GM12878 (cell line): ENCODE results near the gene NOL3. TPM values are rescaled to one million over a fixed set of nuclear protein-coding genes. Genes with fewer than 3 reads are reported as not detected.
A peak's percentile ranks its signal among the peaks of the same experiment; 100 is the strongest.

Experiments
- ATAC-seq: fragments of 200-7000 bp; cut with Tn5 transposase; 3 replicates; pipeline ENCODE4 v1.9.1; 2020; ENCODE audit warnings: mild to moderate bottlenecking, moderate library complexity
- BruUV-seq: library from RNA; stranded (reverse); fragments of 400-500 nt; replicated peaks from 2 replicates; lab custom pipeline; 2021; lab: Mats Ljungman, UMichigan
- CTCF ChIA-PET: fragments of 300-600 bp; sonication (Branson Sonifier 250); formaldehyde crosslinking; extraction: SDS; loops from one replicate; lab custom pipeline; 2021; ENCODE audit warnings: inconsistent platforms; lab: Yijun Ruan, JAX
- POLR2A ChIA-PET: fragments of 350-600 bp; formaldehyde crosslinking; extraction: SDS; loops from one replicate; lab custom pipeline; 2021; ENCODE audit warnings: inconsistent platforms; lab: Charles Lee
- RAD21 ChIA-PET: fragments of 300-600 bp; sonication (Branson Sonifier 250); formaldehyde crosslinking; loops from one replicate; lab custom pipeline; 2023; ENCODE audit warnings: antibody characterized with exemption; ENCODE audit not compliant: unreplicated experiment; lab: Charles Lee
- SMC1A ChIA-PET: fragments of 300-600 bp; sonication (Branson Sonifier 250); formaldehyde crosslinking; loops from one replicate; lab custom pipeline; 2023; ENCODE audit not compliant: unreplicated experiment, uncharacterized antibody; lab: Charles Lee
- DNase-seq: peaks from one replicate; pipeline ENCODE4 v3.0.0-alpha.2; 2011; ENCODE audit warnings: low read depth, low spot score
- FAIRE-seq: peaks from 3 replicates; lab custom pipeline; 2011; peaks lifted over from hg19 to GRCh38; lab: Jason Lieb, UNC
- H2AFZ ChIP-seq: 2 replicates; pipeline ENCODE4 v1.6.0; 2011; ENCODE audit warnings: low read depth, low read length, control low read depth; ENCODE audit not compliant: control insufficient read depth
- H3K27ac ChIP-seq: 2 replicates; pipeline ENCODE4 v1.5.1; 2011; ENCODE audit warnings: control low read depth; ENCODE audit not compliant: control insufficient read depth, insufficient read depth
- H3K27me3 ChIP-seq, 2 experiments: replicated peaks in 1 of 2; 2 replicates each; pipeline versions ENCODE4 v1.6.0 to v1.6.1; 2011; ENCODE audit warnings: low read length in 1 of 2; ENCODE audit not compliant: control insufficient read depth in 2 of 2, insufficient read depth in 2 of 2
- H3K36me3 ChIP-seq, 2 experiments: 2 replicates each; pipeline ENCODE4 v1.5.1; 2011; ENCODE audit warnings: low read length in 1 of 2; ENCODE audit not compliant: control insufficient read depth in 2 of 2, insufficient read depth in 2 of 2
- H3K4me1 ChIP-seq: 2 replicates; pipeline ENCODE4 v1.6.1; 2011; ENCODE audit warnings: mild to moderate bottlenecking, low read length, moderate library complexity, mixed read lengths; ENCODE audit not compliant: control insufficient read depth, insufficient read depth
- H3K4me2 ChIP-seq: 2 replicates; pipeline ENCODE4 v1.6.0; 2011; ENCODE audit warnings: control low read depth; ENCODE audit not compliant: control insufficient read depth, insufficient read depth
- H3K4me3 ChIP-seq: fragments of 200-600 bp; sonication (generic); 2 replicates; pipeline ENCODE4 v1.5.1; 2016
- H3K79me2 ChIP-seq: 2 replicates; pipeline ENCODE4 v1.6.0; 2011; ENCODE audit warnings: low read length; ENCODE audit not compliant: control insufficient read depth, insufficient read depth
- H3K9ac ChIP-seq: 2 replicates; pipeline ENCODE4 v1.8.0; 2011; ENCODE audit warnings: low read length, control low read depth, mixed read lengths; ENCODE audit not compliant: control insufficient read depth, insufficient read depth
- H3K9me3 ChIP-seq: replicated peaks from 3 replicates; pipeline ENCODE4 v1.5.1; 2011; ENCODE audit warnings: mild to moderate bottlenecking, low read length; ENCODE audit not compliant: control insufficient read depth, insufficient read depth
- H4K20me1 ChIP-seq: 2 replicates; pipeline ENCODE4 v1.6.0; 2011; ENCODE audit not compliant: control insufficient read depth, insufficient read depth
- ATF3 ChIP-seq: IDR thresholded peaks from 2 replicates; pipeline ENCODE4 v1.6.1; 2011; ENCODE audit warnings: low read depth, mild to moderate bottlenecking, low read length, moderate library complexity, borderline replicate concordance; ENCODE audit errors: extremely low read depth
- CHD2 ChIP-seq: IDR thresholded peaks from 2 replicates; pipeline ENCODE4 v1.6.1; 2011; ENCODE audit warnings: low read depth, low read length, improper control_type of control experiment, borderline replicate concordance
- E2F4 ChIP-seq: IDR thresholded peaks from 2 replicates; pipeline ENCODE4 v1.6.1; 2012; ENCODE audit warnings: low read depth, low read length, improper control_type of control experiment
- E4F1 ChIP-seq: fragments of 450-650 bp; IDR thresholded peaks from 2 replicates; pipeline ENCODE4 v1.6.1; 2018; ENCODE audit warnings: borderline replicate concordance, mild to moderate bottlenecking; ENCODE audit not compliant: partially characterized antibody
- EGR1 ChIP-seq, 2 experiments: IDR thresholded peaks; 1 replicate in 1 of 2; 2 replicates in 1 of 2; pipeline ENCODE4 v1.6.1; 2011 to 2012; ENCODE audit warnings: low read depth in 2 of 2, low read length in 2 of 2, borderline replicate concordance in 1 of 2, mild to moderate bottlenecking in 1 of 2, moderate library complexity in 1 of 2
- LARP7 ChIP-seq: fragments of 450-650 bp; IDR thresholded peaks from 2 replicates; pipeline ENCODE4 v1.6.1; 2017; ENCODE audit warnings: mild to moderate bottlenecking
- WRNIP1 ChIP-seq: IDR thresholded peaks from 2 replicates; pipeline ENCODE4 v1.6.1; 2011; ENCODE audit warnings: low read depth, low read length, improper control_type of control experiment, borderline replicate concordance
- WGBS: methylation state at CpG from one replicate; pipeline ENCODE4 v1.1.6; 2016; ENCODE audit warnings: low lambda C conversion rate; ENCODE audit not compliant: insufficient replicate concordance, insufficient coverage; ENCODE audit errors: missing lambda C conversion rate; 5-methylcytosine and 5-hydroxymethylcytosine counted together
- in situ Hi-C: fragments of 300-500 bp; cut with MboI; formaldehyde crosslinking; loops from 9 replicates; pipeline ENCODE4 v1.14.3; 2018; ENCODE audit warnings: mixed read lengths
- intact Hi-C: fragments of 100-400 bp; cut with micrococcal nuclease; formaldehyde crosslinking; loops from one replicate; pipeline ENCODE4 v1.14.2; 2022; ENCODE audit not compliant: unreplicated experiment
- polyA plus RNA-seq, 11 experiments: library from polyadenylated mRNA; depleted of rRNA in 4 of 11; unstranded in 6 of 11; stranded (reverse) in 5 of 11; fragments of >200 nt; fragmentation: Nextera tagmentation in 4 of 11; fragmentation: Illumina TruSeq in 1 of 11; extraction: Ambion mirVana in 4 of 11; extraction: Trizol in 1 of 11; gene quantifications; 1 replicate in 1 of 11; 2 replicates in 10 of 11; pipeline versions ENCODE4 v1.2.1 to v1.2.3, GENCODE V29; 2011 to 2016; ENCODE audit warnings: inconsistent platforms in 2 of 11, missing spikeins in 2 of 11, low read depth in 1 of 11
- total RNA-seq, 4 experiments: library from RNA; depleted of rRNA in 3 of 4; stranded (reverse); fragments of >200 nt in 3 of 4; fragmentation: Illumina TruSeq in 1 of 4; extraction: Trizol in 1 of 4; gene quantifications; 2 replicates each; pipeline versions ENCODE4 v1.2.1 to v1.2.3, GENCODE V29; 2013 to 2021

The NOL3 gene
- total and polyA plus RNA-seq, 10 of the 15 experiments (the other 5 are each of a cell fraction or from before 2014, with no cell fraction given): 0.31 to 18.4 (median 2.7) TPM

- TF ChIP-seq EGR1 (IDR thresholded peaks at IDR 0.05; ENCODE audit: borderline replicate concordance in 1 of 2, low read depth in 2 of 2, low read length in 2 of 2): no peak
- TF ChIP-seq E4F1: no peak
- TF ChIP-seq, all 136 proteins: peak for 0
Measured at GRCh38 chr16:67151431-67152097, 18.8 kb upstream of the NOL3 start (continued).

- TF ChIP-seq ATF3 (no peak), WRNIP1 (no peak), E2F4 (no peak), CHD2 (no peak), LARP7 (no peak)
- ATAC-seq (no peak), DNase-seq (no peak), FAIRE-seq (no peak)
- Histone ChIP-seq H3K27ac (no peak overlapping the region), H3K27me3 (no peaks in the 10 kb centered on the region), H3K36me3 (no peaks in the 10 kb centered on the region), H3K9me3 (no peaks in the 10 kb centered on the region), H4K20me1 (peaks cover 10% of the 10 kb centered on the region; the same call in 1 of the 2 replicates), H2AFZ (no peak overlapping the region), H3K4me3 (peak overlapping the region; percentile 45; the same call in 1 of the 2 replicates), H3K9ac (no peak overlapping the region), H3K79me2 (peaks cover 11% of the 10 kb centered on the region), H3K4me2 (peak overlapping the region; percentile 87), H3K4me1 (peaks cover 25% of the 10 kb centered on the region)
- ChIA-PET RAD21 (interaction anchor here (0.6 to 2.6 kb wide), 34 partner anchors 13 to 259 kb away, joined by 3 to 69 read pairs (median 4); partner anchors contain the start of genes NOL3 and PHAF1), POLR2A (interaction anchor here (0.6 to 1.0 kb wide), 4 partner anchors 15 to 137 kb away, joined by 3 to 6 read pairs (median 4); partner anchors contain the start of gene NOL3), CTCF (interaction anchor here (0.6 to 10.0 kb wide), 49 partner anchors 10 to 273 kb away, joined by 3 to 98 read pairs (median 5); partner anchors contain the start of genes EXOC3L1, NOL3 and PHAF1), SMC1A (interaction anchor here (0.7 to 2.1 kb wide), 11 partner anchors 14 to 180 kb away, joined by 3 to 18 read pairs (median 5); no protein-coding TSS in a partner anchor)
- intact Hi-C loops: loop anchor here (1.0 to 5.0 kb wide), 4 partner anchors 52 to 508 kb away; partner anchors contain the start of genes ACD and PARD6A
- 84% methylated on average over 43 of the region's 61 CpGs for WGBS
- in situ Hi-C loops: loop anchor here (5.0 to 10.0 kb wide), 2 partner anchors 137 to 180 kb away; no protein-coding TSS in a partner anchor
- BruUV-seq: no TSS peak
Measured at GRCh38 chr16:67154578-67155294, 15.6 kb upstream of the NOL3 start.
